Measurements from ENCODE around the gene NAV2. TPM values are rescaled to one million over a fixed set of nuclear protein-coding genes. Genes with fewer than 3 reads are reported as not detected.

NAV2 gene
- polyA plus RNA-seq, 3 donors: not detected

DNA sequence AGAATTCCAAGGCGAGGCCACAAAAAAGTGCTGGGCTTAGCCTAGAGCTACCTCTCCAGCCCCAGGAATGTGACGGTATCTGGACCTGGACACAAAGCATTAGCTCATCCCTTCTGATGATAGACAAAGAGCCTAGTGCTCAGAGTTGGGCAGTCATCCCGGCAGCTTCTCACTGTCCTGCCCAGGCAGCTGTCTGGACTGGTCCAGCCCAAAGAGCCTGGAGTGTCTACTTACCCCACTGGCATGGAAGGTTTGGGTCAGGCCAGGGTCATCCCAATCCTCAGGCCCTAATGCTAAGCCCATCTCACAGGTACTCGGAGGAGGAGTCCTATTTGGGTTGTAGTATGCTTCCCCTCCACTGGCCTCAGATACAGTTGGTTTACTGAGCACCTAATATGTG lies 31.0 kb downstream of the NAV2 start:
- no peak for TF ChIP-seq CTCF (IDR thresholded peaks at IDR 0.05)
- no peak overlapping the region for H3K9ac ChIP-seq (ENCODE audit: insufficient read depth, low read length, poor library complexity, severe bottlenecking)
- Mint-ChIP-seq H3K36me3 (no peaks in the 10 kb centered on the region), H3K9me3 (no peaks in the 10 kb centered on the region), H3K4me3 (no peak overlapping the region), H3K27me3 (ENCODE audit: low read depth in 3 of 3) (peaks cover 0 to 2% (median 0%) of the 10 kb centered on the region in 3 donors), H3K4me1 (no peaks in the 10 kb centered on the region), H3K27ac (no peak overlapping the region)
- no peaks in the 10 kb centered on the region for H3K79me2 ChIP-seq (ENCODE audit: insufficient read depth, low read length)
- H3K4me1 ChIP-seq (ENCODE audit: control insufficient read depth in 1 of 2, insufficient read depth in 2 of 2, low read length in 2 of 2): no peaks in the 10 kb centered on the region
- intact Hi-C loops (cut with micrococcal nuclease): loop anchor here in 1 of 2 donors (2.0 kb wide), 1 partner anchor 179 kb away; no protein-coding TSS in a partner anchor
- no peak for DNase-seq
- no peaks in the 10 kb centered on the region for H3K36me3 ChIP-seq (replicated peaks in 1 of 2; ENCODE audit: control insufficient read depth in 1 of 2, insufficient read depth in 2 of 2, low read length in 2 of 2)
- no peaks in the 10 kb centered on the region for H4K20me1 ChIP-seq (ENCODE audit: insufficient read depth, low read length)
- H3K27ac ChIP-seq (ENCODE audit: low read depth in 1 of 2, low read length in 2 of 2): no peak overlapping the region
- no peak overlapping the region for H2AFZ ChIP-seq (ENCODE audit: insufficient read depth, low read depth, low read length, poor library complexity, severe bottlenecking)
- H3K27me3 ChIP-seq (ENCODE audit: control insufficient read depth in 2 of 2, insufficient read depth in 2 of 2, low read length in 2 of 2): no peaks in the 10 kb centered on the region
- no peak overlapping the region for H3K4me2 ChIP-seq (replicated peaks; ENCODE audit: extremely low read depth, low read length, poor library complexity, severe bottlenecking)
- WGBS (ENCODE audit: insufficient coverage): 89% methylated on average over 3 of the region's 4 CpGs
- H3K9me3 ChIP-seq (replicated peaks in 1 of 2; ENCODE audit: control insufficient read depth in 1 of 2, insufficient read depth in 1 of 2, low read length in 2 of 2): no peaks in the 10 kb centered on the region
- no peak overlapping the region for H3K4me3 ChIP-seq (replicated peaks in 1 of 3; ENCODE audit: low read depth in 2 of 3, low read length in 3 of 3)

DNA sequence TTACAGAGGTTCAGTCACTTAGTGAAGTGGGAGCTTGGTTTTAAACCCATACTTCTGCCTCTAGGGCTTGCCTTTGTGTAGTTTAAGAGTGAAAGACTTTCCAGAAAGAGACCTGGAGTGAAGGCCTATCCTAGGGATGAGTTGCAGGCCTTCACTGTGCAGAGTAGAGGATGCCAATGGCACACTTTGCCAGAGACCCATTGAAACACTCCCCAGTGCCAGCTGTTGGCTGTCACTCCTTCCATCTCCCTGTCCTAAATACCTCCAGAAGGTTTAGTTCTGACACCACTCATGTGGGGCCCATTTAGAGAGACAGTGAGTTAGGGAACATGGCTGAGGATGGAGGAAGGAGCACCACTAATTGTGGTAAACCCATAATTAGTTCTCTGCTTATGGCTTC lies 31.5 kb downstream of the NAV2 start:
- H3K9me3 ChIP-seq (replicated peaks in 1 of 2; ENCODE audit: control insufficient read depth in 1 of 2, insufficient read depth in 1 of 2, low read length in 2 of 2): no peaks in the 10 kb centered on the region
- intact Hi-C loops (cut with micrococcal nuclease): no loop called here

More for the DNA sequence above, 31.5 kb downstream of the NAV2 start:
- H3K27ac ChIP-seq (ENCODE audit: low read depth in 1 of 2, low read length in 2 of 2): no peak overlapping the region
- H4K20me1 ChIP-seq (ENCODE audit: insufficient read depth, low read length): no peaks in the 10 kb centered on the region
- no peaks in the 10 kb centered on the region for H3K79me2 ChIP-seq (ENCODE audit: insufficient read depth, low read length)
- Mint-ChIP-seq H3K36me3 (no peaks in the 10 kb centered on the region), H3K4me1 (no peaks in the 10 kb centered on the region), H3K4me3 (no peak overlapping the region), H3K9me3 (no peaks in the 10 kb centered on the region), H3K27ac (no peak overlapping the region), H3K27me3 (ENCODE audit: low read depth in 3 of 3) (peaks cover 0 to 2% (median 0%) of the 10 kb centered on the region in 3 donors)
- H3K36me3 ChIP-seq (replicated peaks in 1 of 2; ENCODE audit: control insufficient read depth in 1 of 2, insufficient read depth in 2 of 2, low read length in 2 of 2): no peaks in the 10 kb centered on the region
- no peak for DNase-seq
- no peak for TF ChIP-seq CTCF (IDR thresholded peaks at IDR 0.05)
- no peaks in the 10 kb centered on the region for H3K4me1 ChIP-seq (ENCODE audit: control insufficient read depth in 1 of 2, insufficient read depth in 2 of 2, low read length in 2 of 2)
- no peak overlapping the region for H2AFZ ChIP-seq (ENCODE audit: insufficient read depth, low read depth, low read length, poor library complexity, severe bottlenecking)
- H3K4me2 ChIP-seq (replicated peaks; ENCODE audit: extremely low read depth, low read length, poor library complexity, severe bottlenecking): no peak overlapping the region
- H3K4me3 ChIP-seq (replicated peaks in 1 of 3; ENCODE audit: low read depth in 2 of 3, low read length in 3 of 3): no peak overlapping the region
- no peaks in the 10 kb centered on the region for H3K27me3 ChIP-seq (ENCODE audit: control insufficient read depth in 2 of 2, insufficient read depth in 2 of 2, low read length in 2 of 2)
- H3K9ac ChIP-seq (ENCODE audit: insufficient read depth, low read length, poor library complexity, severe bottlenecking): no peak overlapping the region

All from CD14-positive monocyte (primary cell).